A549 treated with dexamethasone at 1 μM for 4 hours (cell line): ENCODE measurements around the gene RPL22. TPM values are rescaled to one million over a fixed set of nuclear protein-coding genes. Genes with fewer than 3 reads are reported as not detected.

ENCODE experiments used
- total RNA-seq: library from RNA; stranded (reverse); fragments of 200-300 nt; extraction: Qiagen RNA extraction; gene quantifications from 5 replicates; pipeline ENCODE4 v1.2.3, GENCODE V29; 2022

The RPL22 gene
- 375 to 474 TPM (median 408 TPM) in 5 replicates for total RNA-seq

DNA sequence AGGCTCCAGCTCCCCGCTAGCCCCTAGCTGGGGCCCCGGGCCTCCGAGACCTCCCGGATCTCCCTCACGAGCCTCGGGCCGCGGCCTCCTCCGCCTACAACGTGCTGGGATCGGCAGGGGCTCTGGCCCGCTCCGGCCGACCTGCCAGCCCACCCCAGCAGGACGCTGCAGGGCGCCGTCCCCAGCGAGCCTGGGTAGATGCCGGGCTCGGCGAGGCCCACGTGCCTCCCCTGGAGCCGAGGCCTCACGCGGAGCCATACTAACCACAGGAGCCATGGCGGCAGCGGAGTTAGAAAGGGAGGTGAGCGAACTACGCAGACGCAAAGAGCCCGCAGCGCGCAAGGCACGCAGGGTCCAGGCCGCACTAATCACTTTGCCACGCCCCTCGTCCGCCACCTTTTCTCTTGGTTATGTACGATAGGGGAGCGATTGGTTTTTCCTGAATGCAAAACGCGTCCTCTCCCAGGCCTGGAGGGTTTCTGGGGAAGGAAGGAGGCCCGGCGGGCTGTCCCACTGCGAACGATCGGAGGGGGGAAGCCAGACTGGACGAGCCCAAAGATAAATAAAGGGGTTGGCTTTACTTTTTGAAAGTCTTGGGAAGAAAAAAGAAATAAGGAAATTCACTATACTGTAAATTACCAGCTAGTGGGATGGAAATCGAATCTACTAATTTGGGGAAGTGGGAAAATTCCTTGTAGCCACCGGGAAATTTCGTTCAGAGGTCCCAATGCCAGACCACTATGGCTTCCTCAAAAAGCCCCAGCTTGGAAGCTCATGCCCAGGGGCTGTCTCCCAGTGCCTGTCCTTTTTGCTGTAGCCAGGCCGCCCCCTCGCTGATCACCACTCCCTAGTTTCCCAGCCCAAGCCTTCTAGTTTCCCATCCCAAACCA is at the start of gene RPL22:
Gene RPL22, minus strand, starts transcription at position 298 of the 890 bp plus-strand sequence. Its CDS starts 22 bp downstream, at position 276.

DNA sequence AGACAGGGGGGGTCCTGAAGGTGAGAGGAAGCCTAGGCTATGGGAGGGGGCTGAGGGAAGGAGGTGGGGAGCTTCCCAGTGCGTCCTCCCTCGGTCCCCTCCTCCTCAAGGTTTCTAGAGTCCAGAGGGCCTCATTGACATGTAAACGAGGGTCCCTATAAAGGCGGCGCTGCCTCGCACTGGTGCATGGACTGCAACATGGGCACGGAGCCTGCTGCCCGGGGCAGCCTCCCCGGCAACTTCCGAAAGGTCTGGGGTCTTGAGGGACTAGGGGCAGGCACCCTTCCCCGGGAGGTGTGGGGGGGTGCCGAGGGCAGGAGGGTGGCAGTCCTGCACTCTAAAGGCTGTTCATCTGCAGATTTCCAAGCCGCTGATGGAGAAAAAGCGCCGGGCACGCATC is 44.6 kb upstream of the RPL22 start, which contains the start of gene HES3:
Gene HES3, plus strand, starts transcription at position 187 of the 400 bp plus-strand sequence. Its CDS starts 187 bp downstream, at position 374.

DNA sequence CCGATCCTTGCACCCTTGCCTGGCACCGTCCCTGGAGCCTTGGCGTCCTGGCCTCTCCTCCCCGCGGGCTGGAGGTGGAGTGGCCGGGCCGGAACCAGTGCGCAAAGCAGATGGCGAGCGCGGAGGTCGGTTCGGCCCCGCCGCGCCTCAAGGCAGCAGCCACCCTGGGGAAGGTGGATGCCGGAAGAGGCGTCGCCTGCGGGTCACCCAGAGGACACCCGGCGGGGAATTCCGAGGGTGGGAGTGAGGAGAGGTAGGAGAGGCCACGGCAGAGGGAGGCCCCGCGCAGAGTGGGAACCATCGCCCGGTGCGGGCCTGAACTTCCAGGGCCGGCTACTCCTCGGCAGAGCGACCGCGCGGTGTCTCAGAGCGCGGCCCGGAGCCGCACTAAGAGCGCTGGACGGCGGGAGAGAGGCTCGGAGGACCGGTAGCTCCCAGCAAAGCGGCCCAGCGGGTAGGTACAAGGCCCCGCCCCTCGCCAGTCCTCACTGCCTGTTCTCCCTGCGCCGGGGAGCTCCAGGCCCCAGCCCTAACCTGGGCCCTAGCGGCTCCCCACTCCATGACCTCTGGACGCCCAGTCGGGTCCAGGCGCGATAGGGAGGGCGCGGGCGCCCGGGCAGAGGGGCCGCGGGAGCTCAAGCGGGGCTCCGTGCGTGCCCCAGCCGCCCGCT is 6.6 kb upstream of the RPL22 start, which contains the start of gene RNF207:
Gene RNF207, plus strand, starts transcription at position 271 of the 671 bp plus-strand sequence. CDS start 417 bp downstream, outside the sequence.

DNA sequence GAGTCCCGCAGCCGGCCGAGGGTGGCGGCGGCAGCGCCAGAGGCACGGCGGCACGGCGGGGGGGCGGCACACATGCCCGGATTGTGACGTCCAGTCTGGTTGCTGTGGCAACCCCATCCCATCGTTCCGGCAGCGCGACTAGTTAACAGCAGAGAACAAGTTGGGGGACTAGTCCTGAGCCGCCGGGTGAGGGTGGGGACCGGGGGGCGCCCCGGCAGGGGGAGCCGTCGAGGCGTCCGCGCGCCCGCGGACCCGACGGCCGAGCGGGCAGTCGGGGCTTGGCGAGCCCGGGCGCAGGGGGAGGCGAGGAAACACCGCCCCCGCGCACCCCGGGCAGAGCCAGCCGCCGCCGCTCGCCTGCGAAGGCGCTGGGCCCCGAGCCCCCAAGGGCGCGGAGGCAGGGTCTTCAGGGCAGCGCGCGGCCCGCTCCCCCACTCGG is 19.1 kb downstream of the RPL22 start, which contains the start of gene CHD5:
Gene CHD5, minus strand, starts transcription at position 54 of the 439 bp plus-strand sequence. CDS start 298 bp downstream, outside the sequence.

Other genes with a start within 250 kb of the RPL22 start
- gene NPHP4, start 207.2 kb downstream of the RPL22 start, total RNA-seq = 3.3 to 5.1 TPM (median 4.9 TPM) in 5 replicates
- gene KCNAB2, start 153.7 kb downstream of the RPL22 start, total RNA-seq = 5.8 to 8.5 TPM (median 8.0 TPM) in 5 replicates
- gene CHD5, start 19.3 kb downstream of the RPL22 start, total RNA-seq = 1.5 to 2.9 TPM (median 2.6 TPM) in 5 replicates
- 7.8 to 15.3 TPM (median 10.9 TPM) in 5 replicates for gene RNF207, start 6.5 kb upstream of the RPL22 start, total RNA-seq
- gene ICMT, start 36.4 kb upstream of the RPL22 start, total RNA-seq = 46.8 to 62.1 TPM (median 60.7 TPM) in 5 replicates
- not detected in 5 replicates for gene HES3, start 44.6 kb upstream of the RPL22 start, total RNA-seq
- 4.0 to 6.7 TPM (median 6.0 TPM) in 5 replicates for gene GPR153, start 61.5 kb upstream of the RPL22 start, total RNA-seq
- 73.4 to 116 TPM (median 104 TPM) in 5 replicates for gene ACOT7, start 194.2 kb upstream of the RPL22 start, total RNA-seq
- 3.2 to 5.9 TPM (median 5.1 TPM) in 5 replicates for gene HES2, start 220.3 kb upstream of the RPL22 start, total RNA-seq
- gene ESPN, start 225.2 kb upstream of the RPL22 start, total RNA-seq = 0.34 to 1.2 TPM (median 0.77 TPM) in 5 replicates